Fibroblast of lung (primary cell): ENCODE results near the gene TMEM258. TPM values are rescaled to one million over a fixed set of nuclear protein-coding genes. Genes with fewer than 3 reads are reported as not detected.

ENCODE experiments used
- DNase-seq, 2 donors: peaks; one replicate each; pipeline versions ENCODE4 v3.0.0 to v3.0.0-alpha.2; 2010; ENCODE audit warnings: low read depth in 2 of 2
- H2AFZ ChIP-seq: 2 replicates; pipeline ENCODE4 v1.5.1; 2012; ENCODE audit warnings: low read length, control low read depth, inconsistent platforms
- H3K27ac ChIP-seq: 2 replicates; pipeline ENCODE4 v1.5.1; 2011; ENCODE audit warnings: low read length, control low read depth; ENCODE audit not compliant: insufficient read depth
- H3K27me3 ChIP-seq: 2 replicates; pipeline ENCODE4 v1.5.1; 2011; ENCODE audit warnings: mild to moderate bottlenecking, low read length; ENCODE audit not compliant: control insufficient read depth, insufficient read depth
- H3K36me3 ChIP-seq: 2 replicates; pipeline ENCODE4 v1.5.1; 2011; ENCODE audit warnings: low read length; ENCODE audit not compliant: control insufficient read depth, insufficient read depth
- H3K4me1 ChIP-seq: 2 replicates; pipeline ENCODE4 v1.5.1; 2011; ENCODE audit warnings: low read length; ENCODE audit not compliant: control insufficient read depth, insufficient read depth; ENCODE audit errors: extremely low read depth
- H3K4me2 ChIP-seq: 2 replicates; pipeline ENCODE4 v1.5.1; 2011; ENCODE audit warnings: low read length, control low read depth; ENCODE audit not compliant: insufficient read depth; ENCODE audit errors: extremely low read depth
- H3K4me3 ChIP-seq, 4 experiments: fragments of 200-600 bp in 1 of 4; sonication (generic) in 1 of 4; replicated peaks in 1 of 4; 2 replicates each; pipeline ENCODE4 v1.5.1; 2011 to 2016; ENCODE audit warnings: low read length in 4 of 4, low read depth in 3 of 4, mild to moderate bottlenecking in 3 of 4, control low read depth in 2 of 4, inconsistent platforms in 1 of 4, mixed read lengths in 1 of 4; ENCODE audit not compliant: insufficient read depth in 1 of 4; ENCODE audit errors: control extremely low read depth in 1 of 4
- H3K79me2 ChIP-seq: 2 replicates; pipeline ENCODE4 v1.5.1; 2012; ENCODE audit warnings: mild to moderate bottlenecking, low read length, inconsistent platforms; ENCODE audit not compliant: control insufficient read depth, insufficient read depth
- H3K9ac ChIP-seq: 2 replicates; pipeline ENCODE4 v1.5.1; 2011; ENCODE audit warnings: mild to moderate bottlenecking, low read length, control low read depth; ENCODE audit not compliant: insufficient read depth
- H3K9me3 ChIP-seq: 2 replicates; pipeline ENCODE4 v1.5.1; 2012; ENCODE audit warnings: low read depth, low read length; ENCODE audit not compliant: control insufficient read depth, insufficient read depth
- H4K20me1 ChIP-seq: 2 replicates; pipeline ENCODE4 v1.5.1; 2011; ENCODE audit warnings: low read length; ENCODE audit not compliant: control insufficient read depth, insufficient read depth; ENCODE audit errors: extremely low read depth
- EZH2 ChIP-seq: IDR thresholded peaks from 2 replicates; pipeline ENCODE4 v1.5.1; 2012; ENCODE audit warnings: low read length, control low read depth, mild to moderate bottlenecking; ENCODE audit errors: missing control alignments
- polyA plus RNA-seq, 2 donors: library from polyadenylated mRNA; depleted of rRNA in 1 of 2; stranded (reverse) in 1 of 2; unstranded in 1 of 2; fragments of >200 nt; gene quantifications; 2 replicates each; pipeline ENCODE4 v1.2.1, GENCODE V29; 2011 to 2012; ENCODE audit warnings: missing spikeins in 1 of 2
- total RNA-seq: library from RNA; depleted of rRNA; stranded (reverse); fragments of >200 nt; gene quantifications from 2 replicates; pipeline ENCODE4 v1.2.1, GENCODE V29; 2014
- TF ChIP-seq, protein P1 (sequence below), 2 donors: IDR thresholded peaks in 1 of 2; conservative IDR thresholded peaks in 1 of 2; 1 replicate in 1 of 2; 2 replicates in 1 of 2; pipeline ENCODE4 v1.5.1; 2011 to 2012; ENCODE audit warnings: low read length in 2 of 2, control low read depth in 1 of 2, inconsistent platforms in 1 of 2, low read depth in 1 of 2, mild to moderate bottlenecking in 1 of 2

The TMEM258 gene
- total and polyA plus RNA-seq, 2 donors (not counting 1 experiment from before 2014, with no cell fraction given) = 173 to 245 TPM

DNA sequence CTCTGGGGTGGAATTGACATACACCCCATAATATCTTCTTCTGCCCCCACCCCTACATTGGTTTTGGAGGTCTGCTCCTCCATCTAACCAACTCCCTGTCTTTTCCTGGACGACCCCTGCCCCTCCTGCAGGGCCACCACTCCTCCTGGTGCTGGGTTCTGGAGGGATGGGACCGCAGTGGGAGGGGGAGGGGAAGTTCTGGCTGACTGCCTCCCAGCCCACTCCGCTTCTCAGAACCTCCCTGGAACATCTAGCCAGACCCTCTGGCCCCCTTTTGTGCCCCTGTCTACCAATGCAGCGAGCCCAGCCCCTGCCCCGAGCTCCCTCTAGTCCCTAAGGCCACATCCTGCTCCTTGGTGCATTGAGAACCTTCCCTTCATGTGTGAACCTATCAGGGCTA is 38.7 kb downstream of the TMEM258 start:
- H3K27me3 ChIP-seq = peaks cover 13% of the 10 kb centered on the region
- no peak overlapping the region for H3K27ac ChIP-seq
- no peaks in the 10 kb centered on the region for H3K36me3 ChIP-seq
- H3K9me3 ChIP-seq = no peaks in the 10 kb centered on the region
- H3K4me1 ChIP-seq = peaks cover 3% of the 10 kb centered on the region
- no peak overlapping the region for H2AFZ ChIP-seq
- TF ChIP-seq EZH2 = no peak
- TF ChIP-seq, protein P1, sequence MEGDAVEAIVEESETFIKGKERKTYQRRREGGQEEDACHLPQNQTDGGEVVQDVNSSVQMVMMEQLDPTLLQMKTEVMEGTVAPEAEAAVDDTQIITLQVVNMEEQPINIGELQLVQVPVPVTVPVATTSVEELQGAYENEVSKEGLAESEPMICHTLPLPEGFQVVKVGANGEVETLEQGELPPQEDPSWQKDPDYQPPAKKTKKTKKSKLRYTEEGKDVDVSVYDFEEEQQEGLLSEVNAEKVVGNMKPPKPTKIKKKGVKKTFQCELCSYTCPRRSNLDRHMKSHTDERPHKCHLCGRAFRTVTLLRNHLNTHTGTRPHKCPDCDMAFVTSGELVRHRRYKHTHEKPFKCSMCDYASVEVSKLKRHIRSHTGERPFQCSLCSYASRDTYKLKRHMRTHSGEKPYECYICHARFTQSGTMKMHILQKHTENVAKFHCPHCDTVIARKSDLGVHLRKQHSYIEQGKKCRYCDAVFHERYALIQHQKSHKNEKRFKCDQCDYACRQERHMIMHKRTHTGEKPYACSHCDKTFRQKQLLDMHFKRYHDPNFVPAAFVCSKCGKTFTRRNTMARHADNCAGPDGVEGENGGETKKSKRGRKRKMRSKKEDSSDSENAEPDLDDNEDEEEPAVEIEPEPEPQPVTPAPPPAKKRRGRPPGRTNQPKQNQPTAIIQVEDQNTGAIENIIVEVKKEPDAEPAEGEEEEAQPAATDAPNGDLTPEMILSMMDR (conservative IDR thresholded peaks at IDR 0.05 in 1 of 2, IDR thresholded peaks at IDR 0.05 in 1 of 2; ENCODE audit: low read depth in 1 of 2, low read length in 2 of 2) = no peak
- H4K20me1 ChIP-seq = no peaks in the 10 kb centered on the region
- no peak overlapping the region for H3K9ac ChIP-seq
- no peak overlapping the region for H3K4me3 ChIP-seq
- no peak overlapping the region for H3K4me2 ChIP-seq
- DNase-seq = no peak
- no peaks in the 10 kb centered on the region for H3K79me2 ChIP-seq

DNA sequence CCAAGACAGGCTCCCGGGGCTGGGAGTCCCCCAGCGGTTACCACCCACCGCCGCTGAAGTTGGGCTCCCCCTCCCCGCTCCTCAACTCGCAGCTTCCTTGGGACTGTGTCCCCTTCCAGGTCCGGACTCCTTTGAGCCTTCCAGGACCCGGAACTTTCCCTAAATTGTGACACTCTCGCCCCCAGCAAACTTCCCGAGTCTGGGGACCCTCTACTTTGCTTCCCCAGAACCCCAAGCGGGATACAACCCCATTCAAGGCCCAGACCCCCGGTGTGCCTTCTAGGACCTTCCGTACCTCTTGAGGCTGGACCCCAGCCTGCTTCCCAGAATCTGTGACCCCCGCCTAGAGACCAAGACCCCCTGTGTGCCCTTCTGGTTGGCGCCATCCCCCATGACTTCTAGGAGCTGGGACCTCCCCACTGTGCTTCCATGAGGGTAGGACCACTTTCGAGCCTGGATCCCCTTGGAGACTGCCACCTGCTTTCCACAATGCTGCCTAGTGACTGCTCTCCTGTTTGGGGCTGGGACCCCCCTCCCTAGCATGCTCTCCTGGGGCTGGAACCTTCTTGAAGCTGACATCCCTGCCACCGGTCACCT is 39.4 kb downstream of the TMEM258 start:
- peak; percentile 59 for TF ChIP-seq EZH2
- TF ChIP-seq, protein P1 (conservative IDR thresholded peaks at IDR 0.05 in 1 of 2, IDR thresholded peaks at IDR 0.05 in 1 of 2; ENCODE audit: low read depth in 1 of 2, low read length in 2 of 2) = no peak
- peak overlapping the region; percentile 46 for H2AFZ ChIP-seq
- no peaks in the 10 kb centered on the region for H3K9me3 ChIP-seq
- H3K79me2 ChIP-seq = no peaks in the 10 kb centered on the region
- H3K4me1 ChIP-seq = peaks cover 3% of the 10 kb centered on the region
- H3K9ac ChIP-seq = no peak overlapping the region
- H3K4me3 ChIP-seq = peak overlapping the region in 2 of 4 experiments; percentile 34 to 35
- H3K4me2 ChIP-seq = peak overlapping the region; percentile 80
- no peaks in the 10 kb centered on the region for H3K36me3 ChIP-seq
- peaks cover 13% of the 10 kb centered on the region for H3K27me3 ChIP-seq
- DNase-seq = no peak
- H3K27ac ChIP-seq = no peak overlapping the region
- no peaks in the 10 kb centered on the region for H4K20me1 ChIP-seq

DNA sequence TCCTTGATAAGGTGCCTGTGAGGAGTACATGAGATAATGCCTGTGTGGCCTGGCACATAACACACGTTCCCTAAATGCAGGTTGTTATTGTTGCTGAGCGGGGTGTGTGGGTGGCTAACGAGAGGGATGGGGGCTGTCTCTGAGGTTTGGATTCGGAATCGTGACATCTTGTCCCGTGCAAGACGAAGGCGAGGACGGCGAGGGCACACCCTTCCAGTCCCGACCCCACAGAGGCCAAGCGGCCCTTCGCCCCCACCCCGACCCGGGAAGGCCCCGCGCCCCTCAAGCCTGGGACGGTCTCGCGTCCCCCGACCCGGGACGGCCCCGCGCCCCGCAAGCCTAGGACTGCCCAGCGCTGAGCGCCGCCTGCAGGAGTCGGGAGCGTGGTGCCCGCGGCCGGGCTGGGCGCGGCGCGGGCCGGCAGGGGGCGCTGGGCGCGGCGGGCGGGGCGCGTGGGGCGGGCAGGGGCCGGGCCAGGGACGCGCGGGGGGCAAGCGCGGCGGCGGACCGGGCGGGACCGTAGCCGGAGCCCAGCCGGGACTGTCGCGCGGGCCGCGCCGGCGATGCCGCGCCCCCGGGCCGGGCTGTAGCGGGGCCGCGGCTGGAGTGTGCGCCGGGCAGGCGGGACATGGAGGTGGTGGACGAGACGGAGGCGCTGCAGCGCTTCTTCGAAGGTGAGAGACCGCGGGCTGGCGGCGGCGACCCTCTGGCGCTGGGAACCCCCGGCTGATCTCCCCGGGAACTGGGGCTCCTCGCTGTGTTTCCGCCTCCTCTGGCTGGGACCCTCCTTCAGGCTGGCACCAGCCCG is 40.1 kb downstream of the TMEM258 start, which contains the start of gene MYRF:
TSS of gene MYRF (plus strand) at position 520 of the 808 bp plus-strand sequence. CDS start at position 629, 109 bp downstream.
- peak in 1 of 2 donors; percentile 24 for DNase-seq
- H3K27me3 ChIP-seq = peaks cover 13% of the 10 kb centered on the region
- TF ChIP-seq EZH2 = no peak
- TF ChIP-seq, protein P1 (conservative IDR thresholded peaks at IDR 0.05 in 1 of 2, IDR thresholded peaks at IDR 0.05 in 1 of 2; ENCODE audit: low read depth in 1 of 2, low read length in 2 of 2) = peak; percentile 32 to 43
- H3K4me2 ChIP-seq = peak within 1 kb of the TSS; percentile 80
- H3K4me1 ChIP-seq = peaks cover 3% of the 10 kb centered on the region
- no peaks in the 10 kb centered on the region for H3K9me3 ChIP-seq
- H3K36me3 ChIP-seq = no peaks in the 10 kb centered on the region
- peak within 1 kb of the TSS in 2 of 4 experiments; percentile 34 to 35 for H3K4me3 ChIP-seq
- no peaks in the 10 kb centered on the region for H4K20me1 ChIP-seq
- peak within 1 kb of the TSS; percentile 46 for H2AFZ ChIP-seq
- no peak within 1 kb of the TSS for H3K27ac ChIP-seq
- no peaks in the 10 kb centered on the region for H3K79me2 ChIP-seq
- H3K9ac ChIP-seq = no peak within 1 kb of the TSS
